Right cardiac atrium (tissue), 5 donors: ENCODE measurements around the gene SLC38A3. TPM values are rescaled to one million over a fixed set of nuclear protein-coding genes. Genes with fewer than 3 reads are reported as not detected.
"Not testable (repeated sequence)": the region's sequence is repeated elsewhere in the genome, so short reads cannot be mapped to it uniquely, and the experiment has no call there.

Source experiments
- ATAC-seq, 2 donors: fragments of 200-7000 bp; cut with Tn5 transposase; one replicate each; pipeline versions ENCODE4 v1.8.0 to v1.9.1; 2020; ENCODE audit warnings: moderate library complexity in 2 of 2, mild to moderate bottlenecking in 1 of 2
- DNase-seq, 3 donors: peaks; one replicate each; pipeline ENCODE4 v3.0.0-alpha.2; 2020
- H3K27ac ChIP-seq: one replicate; pipeline ENCODE4 v1.5.1; 2013; ENCODE audit warnings: mild to moderate bottlenecking, low read length, control low read depth, moderate library complexity
- H3K27me3 ChIP-seq: one replicate; pipeline ENCODE4 v1.6.1; 2013; ENCODE audit not compliant: control insufficient read depth, insufficient read depth
- H3K4me1 ChIP-seq: one replicate; pipeline ENCODE4 v1.6.1; 2013; ENCODE audit warnings: low read length; ENCODE audit not compliant: control insufficient read depth, insufficient read depth
- H3K4me3 ChIP-seq: one replicate; pipeline ENCODE4 v1.5.1; 2013; ENCODE audit warnings: low read length, control low read depth
- H3K9me3 ChIP-seq: one replicate; pipeline ENCODE4 v1.6.1; 2013; ENCODE audit warnings: low read length; ENCODE audit not compliant: control insufficient read depth
- WGBS: extraction: QIAGEN DNeasy Blood & Tissue Kit; methylation state at CpG from one replicate; pipeline ENCODE4 v1.1.7; 2013; 5-methylcytosine and 5-hydroxymethylcytosine counted together
- intact Hi-C, 4 donors: fragments of 100-400 bp; cut with DNase I; formaldehyde crosslinking; loops; one replicate each; pipeline versions ENCODE4 v1.11.0 to v1.14.0; 2022 to 2023
- polyA plus RNA-seq: library from polyadenylated mRNA; stranded (reverse); fragments of 200-250 nt; gene quantifications from one replicate; pipeline ENCODE4 v1.2.3, GENCODE V29; 2013
- total RNA-seq, 4 donors: library from RNA; stranded (reverse); fragmentation: NEBNext Ultra II Directional; extraction: Animal tissue kit (Norgen Biotek cat#: 25700); gene quantifications; one replicate each; pipeline ENCODE4 v1.2.1, GENCODE V29; 2021
- donor health status: healthy with polysubstance abuse.
- donor health status: DM: no; HTN: yes; CAD: no.
- donor health status: DM: no; HTN: no; CAD: no.
- donor health status: DM: no; HTN: yes; CAD: no; lungs with severe emphysema.
- donor health status: DM: yes; HTN: yes; CAD: no.

SLC38A3 gene
- total and polyA plus RNA-seq, 5 donors, result 5.0 to 10.4 (median 8.7) TPM

GRCh38 chr3:50256978-50257890 is 52.2 kb downstream of the SLC38A3 start:
- Histone ChIP-seq H3K27ac (no peak overlapping the region), H3K4me3 (no peak overlapping the region), H3K4me1 (peaks cover 14% of the 10 kb centered on the region), H3K9me3 (no peaks in the 10 kb centered on the region), H3K27me3 (no peaks in the 10 kb centered on the region)
- intact Hi-C loops, result no loop called here
- peak in 1 of 3 donors; percentile 74 for DNase-seq
- no peak for ATAC-seq
- 87% methylated on average over 20 of the region's 20 CpGs for WGBS

- H3K27me3 ChIP-seq, result no peaks in the 10 kb centered on the region
- peaks cover 14% of the 10 kb centered on the region for H3K4me1 ChIP-seq
- ATAC-seq, result no peak
- peak overlapping the region; percentile 22 for H3K27ac ChIP-seq
- no peaks in the 10 kb centered on the region for H3K9me3 ChIP-seq
- 81% methylated on average over 17 of the region's 17 CpGs for WGBS
- no peak for DNase-seq
- no peak overlapping the region for H3K4me3 ChIP-seq
- intact Hi-C loops, result no loop called here
Observed at GRCh38 chr3:50258029-50258680, 53.1 kb downstream of the SLC38A3 start.

- intact Hi-C loops, result no loop called here
- no peak overlapping the region for H3K4me3 ChIP-seq
Observed at GRCh38 chr3:50258979-50259378, 53.9 kb downstream of the SLC38A3 start.

GRCh38 chr3:50259432-50260026 is 54.5 kb downstream of the SLC38A3 start:
- DNase-seq (peak in 1 of 3 donors; percentile 30), ATAC-seq (peak in 1 of 2 donors; percentile 0)
- no peaks in the 10 kb centered on the region for H3K27me3 ChIP-seq
- H3K9me3 ChIP-seq, result no peaks in the 10 kb centered on the region
- H3K27ac ChIP-seq, result peak overlapping the region; percentile 79
- intact Hi-C loops, result no loop called here
- H3K4me3 ChIP-seq, result no peak overlapping the region
- WGBS, result 54% methylated on average over 18 of the region's 18 CpGs
- peaks cover 10% of the 10 kb centered on the region for H3K4me1 ChIP-seq

More at GRCh38 chr3:50258979-50259378, 53.9 kb downstream of the SLC38A3 start:
- Histone ChIP-seq H3K4me1 (peaks cover 13% of the 10 kb centered on the region), H3K27ac (no peak overlapping the region), H3K9me3 (no peaks in the 10 kb centered on the region), H3K27me3 (no peaks in the 10 kb centered on the region)
- peak in 1 of 3 donors; percentile 63 for DNase-seq
- WGBS, result 80% methylated on average over 16 of the region's 16 CpGs
- no peak for ATAC-seq

- no peaks in the 10 kb centered on the region for H3K9me3 ChIP-seq
- intact Hi-C loops, result no loop called here
- ATAC-seq (peak; percentile 77 to 87), DNase-seq (peak; percentile 96 to 99 (median 98))
- peak overlapping the region; percentile 88 for H3K27ac ChIP-seq
- peak overlapping the region; percentile 53 for H3K4me3 ChIP-seq
- peaks cover 12% of the 10 kb centered on the region for H3K4me1 ChIP-seq
- no peaks in the 10 kb centered on the region for H3K27me3 ChIP-seq
- WGBS, result under 1% methylated on average over 70 of the region's 70 CpGs
Observed at GRCh38 chr3:50260027-50260941, 55.2 kb downstream of the SLC38A3 start.

GRCh38 chr3:50260942-50261441 is 55.9 kb downstream of the SLC38A3 start:
- ATAC-seq, result no peak
- H3K4me1 ChIP-seq, result peaks cover 17% of the 10 kb centered on the region
- H3K27ac ChIP-seq, result peak overlapping the region; percentile 88
- peak overlapping the region; percentile 53 for H3K4me3 ChIP-seq
- H3K9me3 ChIP-seq, result no peaks in the 10 kb centered on the region
- WGBS, result 48% methylated on average over 5 of the region's 5 CpGs
- peak in 1 of 3 donors; percentile 66 for DNase-seq
- intact Hi-C loops, result no loop called here
- H3K27me3 ChIP-seq, result no peaks in the 10 kb centered on the region

GRCh38 chr3:50261505-50261904 is 56.4 kb downstream of the SLC38A3 start:
- H3K27me3 ChIP-seq, result no peaks in the 10 kb centered on the region
- DNase-seq, result peak in 1 of 3 donors; percentile 54
- intact Hi-C loops, result no loop called here
- peak overlapping the region; percentile 88 for H3K27ac ChIP-seq
- H3K9me3 ChIP-seq, result no peaks in the 10 kb centered on the region
- no peak overlapping the region for H3K4me3 ChIP-seq
- WGBS, result 35% methylated on average over 2 of the region's 2 CpGs
- no peak for ATAC-seq
- peaks cover 17% of the 10 kb centered on the region for H3K4me1 ChIP-seq

GRCh38 chr3:50262200-50262599 is 57.1 kb downstream of the SLC38A3 start:
- H3K9me3 ChIP-seq, H3K27ac ChIP-seq, intact Hi-C loops, ATAC-seq, DNase-seq, H3K4me3 ChIP-seq, H3K27me3 ChIP-seq: not testable (repeated sequence)
- WGBS, result 98% methylated on average over 4 of the region's 4 CpGs
- peaks cover 17% of the 10 kb centered on the region for H3K4me1 ChIP-seq

GRCh38 chr3:50262778-50263177 is 57.7 kb downstream of the SLC38A3 start:
- DNase-seq (no peak), ATAC-seq (no peak)
- Histone ChIP-seq H3K4me3 (no peak overlapping the region), H3K9me3 (no peaks in the 10 kb centered on the region), H3K4me1 (peaks cover 17% of the 10 kb centered on the region), H3K27ac (peak overlapping the region; percentile 46), H3K27me3 (no peaks in the 10 kb centered on the region)
- 80% methylated on average over 7 of the region's 7 CpGs for WGBS
- intact Hi-C loops, result no loop called here
